ENCODE data around the gene CTNNA3. TPM values are rescaled to one million over a fixed set of nuclear protein-coding genes. Genes with fewer than 3 reads are reported as not detected.

Gene CTNNA3
- total and polyA plus RNA-seq, 2 of the 4 experiments (the other 2 are of a cell fraction): 0.19 to 0.90 TPM

GRCh38 chr10:66886848-66887247 lies 809.1 kb downstream of the CTNNA3 start:
- H2BK15ac ChIP-seq (ENCODE audit: low read depth, low read length): no peak overlapping the region
- H3K36me3 ChIP-seq (ENCODE audit: control insufficient read depth, insufficient read depth, low read length): no peaks in the 10 kb centered on the region
- intact Hi-C loops (cut with micrococcal nuclease) (no loop called here), dilution Hi-C loops (cut with HindIII; ENCODE audit: low sequenced_read_pairs, unreplicated experiment) (no loop called here), in situ Hi-C loops (cut with MboI; ENCODE audit: low sequenced_read_pairs) (no loop called here)
- ChIA-PET POLR2A (ENCODE audit: unreplicated experiment) (no interaction called here), CTCF (interaction anchor here (0.6 kb wide), 1 partner anchor 222 kb away, joined by 3 read pairs; no protein-coding TSS in a partner anchor)
- no peak overlapping the region for H4K5ac ChIP-seq (ENCODE audit: low read depth, low read length)
- H3K4me2 ChIP-seq (ENCODE audit: low read depth, low read length): no peak overlapping the region
- H2BK20ac ChIP-seq (ENCODE audit: low read depth, low read length): no peak overlapping the region
- no peak overlapping the region for H3K23ac ChIP-seq (ENCODE audit: low read depth, low read length)
- H3K56ac ChIP-seq (ENCODE audit: extremely low read depth, insufficient read depth, low read length): no peak overlapping the region
- no peak overlapping the region for H3K4me3 ChIP-seq (ENCODE audit: insufficient read depth, low read depth, low read length)
- no peak overlapping the region for H2BK120ac ChIP-seq (ENCODE audit: low read depth, low read length)
- no peak overlapping the region for H3K27ac ChIP-seq (ENCODE audit: insufficient read depth, low read length)
- H3K4ac ChIP-seq (ENCODE audit: low read depth, low read length): no peak overlapping the region
- H3K4me1 ChIP-seq (ENCODE audit: control insufficient read depth, insufficient read depth, low read length): no peaks in the 10 kb centered on the region
- ATAC-seq (ENCODE audit: low read depth) (no peak), DNase-seq (no peak)
- TF ChIP-seq ELK1 (IDR thresholded peaks at IDR 0.05; ENCODE audit: borderline replicate concordance, low read depth, low read length) (no peak), CHD1 (IDR thresholded peaks at IDR 0.05; ENCODE audit: low read depth, low read length) (no peak), NFE2L2 (IDR thresholded peaks at IDR 0.05; ENCODE audit: low read depth, low read length) (no peak), RAD21 (IDR thresholded peaks at IDR 0.05; ENCODE audit: low read length) (no peak), MAFK (IDR thresholded peaks at IDR 0.05; ENCODE audit: low read depth, low read length) (no peak), FOS (IDR thresholded peaks at IDR 0.05; ENCODE audit: low read depth, low read length) (no peak), CEBPB (IDR thresholded peaks at IDR 0.05; ENCODE audit: low read depth, low read length) (no peak), BHLHE40 (IDR thresholded peaks at IDR 0.05; ENCODE audit: low read depth, low read length) (no peak), POLR2A (IDR thresholded peaks at IDR 0.05; ENCODE audit: low read depth, low read length) (no peak), SMC3 (IDR thresholded peaks at IDR 0.05; ENCODE audit: low read depth, low read length) (no peak), RCOR1 (IDR thresholded peaks at IDR 0.05; ENCODE audit: insufficient replicate concordance, low read length) (no peak), RFX5 (IDR thresholded peaks at IDR 0.05; ENCODE audit: low read depth, low read length) (no peak), MAZ (IDR thresholded peaks at IDR 0.05; ENCODE audit: borderline replicate concordance, low read depth, low read length) (no peak), MXI1 (IDR thresholded peaks at IDR 0.05; ENCODE audit: borderline replicate concordance, low read depth, low read length) (no peak)
- TF ChIP-seq, protein P1, sequence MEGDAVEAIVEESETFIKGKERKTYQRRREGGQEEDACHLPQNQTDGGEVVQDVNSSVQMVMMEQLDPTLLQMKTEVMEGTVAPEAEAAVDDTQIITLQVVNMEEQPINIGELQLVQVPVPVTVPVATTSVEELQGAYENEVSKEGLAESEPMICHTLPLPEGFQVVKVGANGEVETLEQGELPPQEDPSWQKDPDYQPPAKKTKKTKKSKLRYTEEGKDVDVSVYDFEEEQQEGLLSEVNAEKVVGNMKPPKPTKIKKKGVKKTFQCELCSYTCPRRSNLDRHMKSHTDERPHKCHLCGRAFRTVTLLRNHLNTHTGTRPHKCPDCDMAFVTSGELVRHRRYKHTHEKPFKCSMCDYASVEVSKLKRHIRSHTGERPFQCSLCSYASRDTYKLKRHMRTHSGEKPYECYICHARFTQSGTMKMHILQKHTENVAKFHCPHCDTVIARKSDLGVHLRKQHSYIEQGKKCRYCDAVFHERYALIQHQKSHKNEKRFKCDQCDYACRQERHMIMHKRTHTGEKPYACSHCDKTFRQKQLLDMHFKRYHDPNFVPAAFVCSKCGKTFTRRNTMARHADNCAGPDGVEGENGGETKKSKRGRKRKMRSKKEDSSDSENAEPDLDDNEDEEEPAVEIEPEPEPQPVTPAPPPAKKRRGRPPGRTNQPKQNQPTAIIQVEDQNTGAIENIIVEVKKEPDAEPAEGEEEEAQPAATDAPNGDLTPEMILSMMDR (conservative IDR thresholded peaks at IDR 0.05; ENCODE audit: low read depth, low read length): no peak
- TF ChIP-seq, protein P2, sequence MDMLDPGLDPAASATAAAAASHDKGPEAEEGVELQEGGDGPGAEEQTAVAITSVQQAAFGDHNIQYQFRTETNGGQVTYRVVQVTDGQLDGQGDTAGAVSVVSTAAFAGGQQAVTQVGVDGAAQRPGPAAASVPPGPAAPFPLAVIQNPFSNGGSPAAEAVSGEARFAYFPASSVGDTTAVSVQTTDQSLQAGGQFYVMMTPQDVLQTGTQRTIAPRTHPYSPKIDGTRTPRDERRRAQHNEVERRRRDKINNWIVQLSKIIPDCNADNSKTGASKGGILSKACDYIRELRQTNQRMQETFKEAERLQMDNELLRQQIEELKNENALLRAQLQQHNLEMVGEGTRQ (IDR thresholded peaks at IDR 0.05; ENCODE audit: low read depth, low read length): no peak
- H4K91ac ChIP-seq (ENCODE audit: insufficient read depth, low read depth, low read length): no peak overlapping the region
- H3K9me3 ChIP-seq (ENCODE audit: control insufficient read depth, insufficient read depth, low read length): no peaks in the 10 kb centered on the region
- no peaks in the 10 kb centered on the region for H3K79me1 ChIP-seq (ENCODE audit: low read depth in 1 of 2, low read length in 2 of 2)
- H4K8ac ChIP-seq (ENCODE audit: low read depth in 2 of 2, low read length in 2 of 2): no peak overlapping the region
- no peaks in the 10 kb centered on the region for H4K20me1 ChIP-seq (ENCODE audit: insufficient read depth, low read length)
- no peak overlapping the region for H3K18ac ChIP-seq (ENCODE audit: low read depth, low read length)
- H3K9me1 ChIP-seq (ENCODE audit: insufficient read depth, low read length): no peaks in the 10 kb centered on the region
- no peak overlapping the region for H2BK5ac ChIP-seq (ENCODE audit: low read depth, low read length, poor library complexity, severe bottlenecking)
- H3K14ac ChIP-seq (replicated peaks; ENCODE audit: low read depth, low read length): no peak overlapping the region
- no peak overlapping the region for H2AK9ac ChIP-seq (replicated peaks; ENCODE audit: low read depth, low read length, poor library complexity)
- no peak overlapping the region for H2AK5ac ChIP-seq (ENCODE audit: low read depth, low read length)
- H3K27me3 ChIP-seq (ENCODE audit: control insufficient read depth, insufficient read depth, low read length): no peaks in the 10 kb centered on the region
- no peak overlapping the region for H2AFZ ChIP-seq (replicated peaks; ENCODE audit: low read length, poor library complexity)
- no peak overlapping the region for H3K9ac ChIP-seq (ENCODE audit: low read depth, low read length)
- no TSS peak for BruUV-seq (replicated peaks)
